ENCODE measurements around the gene NRXN3.

The NRXN3 gene

DNA sequence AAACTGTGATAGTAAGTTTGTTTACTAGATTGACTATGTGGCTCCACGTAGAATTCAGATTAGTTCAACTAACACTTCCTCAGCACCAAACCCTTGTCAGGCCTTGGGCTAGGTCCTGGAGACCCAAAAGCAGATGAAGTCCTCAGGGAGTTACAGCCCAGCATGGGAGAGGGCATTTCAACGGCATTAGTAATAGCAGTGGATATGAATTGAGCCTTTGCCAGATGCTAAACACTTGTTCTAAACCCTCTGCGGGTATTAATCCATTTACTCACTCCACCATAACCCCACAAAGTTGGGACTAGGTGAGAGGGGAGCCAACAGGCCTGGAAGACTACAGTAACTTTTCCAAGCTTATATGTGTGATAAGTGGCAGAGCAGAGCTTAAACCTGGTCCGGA is 1326.5 kb downstream of the NRXN3 start:
- no peak for DNase-seq (ENCODE audit: low read depth in 1 of 2, low spot score in 1 of 2)

DNA sequence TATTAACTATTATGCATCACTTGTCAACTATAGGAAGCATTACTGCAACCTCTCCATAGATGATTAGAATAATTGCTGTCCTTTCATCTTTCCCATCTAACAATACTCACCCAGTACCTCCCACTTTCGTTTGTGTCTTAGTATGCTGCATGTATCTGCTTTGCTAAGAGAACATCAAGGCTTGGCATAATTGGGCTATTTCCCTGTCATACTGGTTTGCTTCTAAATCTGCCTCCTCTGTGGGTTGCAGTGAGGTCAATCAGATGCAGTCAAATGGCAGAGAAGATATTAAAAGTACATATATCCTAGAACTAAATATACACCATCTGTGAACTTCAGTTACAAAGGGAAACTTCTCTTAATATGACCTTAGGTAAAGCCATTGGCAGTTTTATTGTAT is 1330.3 kb downstream of the NRXN3 start:
- no peak for DNase-seq (ENCODE audit: low read depth in 1 of 2, low spot score in 1 of 2)

DNA sequence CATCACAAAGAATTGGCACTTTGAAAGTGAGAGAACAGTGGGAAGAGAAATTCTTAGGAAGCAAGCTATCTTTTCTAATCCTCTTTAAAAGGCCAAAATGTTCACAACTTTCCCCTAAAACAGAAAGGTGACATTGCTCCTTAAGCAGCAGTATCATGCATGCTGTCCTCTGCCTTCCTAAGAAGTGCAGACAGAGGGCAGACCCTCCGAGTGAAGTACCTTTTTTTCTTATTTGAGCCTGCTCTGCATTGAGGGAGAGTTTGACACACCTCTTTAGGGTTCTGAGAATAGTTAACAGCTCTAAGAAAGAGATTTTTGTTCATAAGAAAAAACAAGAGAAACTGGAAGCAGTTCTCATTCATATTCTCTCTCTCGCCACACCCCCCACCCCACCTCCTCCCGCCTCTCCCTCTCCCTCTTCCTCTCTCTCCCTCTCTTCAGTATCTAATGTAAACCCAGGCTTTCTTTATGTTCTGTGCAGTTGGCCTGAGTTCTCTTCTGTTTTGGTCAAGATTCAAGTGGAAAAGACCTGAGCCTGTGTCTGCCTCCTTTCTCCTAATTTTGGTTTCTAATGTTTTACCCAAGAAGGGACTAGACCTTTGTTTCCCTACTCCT is 1332.1 kb downstream of the NRXN3 start:
- no peak for DNase-seq (ENCODE audit: low read depth in 1 of 2, low spot score in 1 of 2)

DNA sequence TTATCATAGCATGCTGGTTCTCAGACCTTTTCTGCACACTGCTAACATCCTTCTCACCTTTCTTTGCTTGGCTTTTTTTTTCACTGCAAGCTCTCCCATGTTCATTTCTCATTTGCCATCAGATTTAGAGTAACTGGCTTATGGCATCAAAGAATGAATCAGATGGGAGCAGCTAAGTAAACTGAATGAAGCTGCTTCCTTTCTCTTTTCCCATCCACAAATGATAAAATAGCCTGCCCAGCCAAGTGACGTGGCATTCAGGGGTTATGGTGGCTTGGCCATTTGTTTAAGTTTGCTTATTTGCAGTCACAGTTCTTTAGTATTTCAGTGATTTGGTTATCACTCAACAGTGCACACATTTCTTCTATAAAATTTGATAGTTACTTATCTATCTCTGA is 1332.6 kb downstream of the NRXN3 start:
- DNase-seq (ENCODE audit: low read depth in 1 of 2, low spot score in 1 of 2), result no peak

DNA sequence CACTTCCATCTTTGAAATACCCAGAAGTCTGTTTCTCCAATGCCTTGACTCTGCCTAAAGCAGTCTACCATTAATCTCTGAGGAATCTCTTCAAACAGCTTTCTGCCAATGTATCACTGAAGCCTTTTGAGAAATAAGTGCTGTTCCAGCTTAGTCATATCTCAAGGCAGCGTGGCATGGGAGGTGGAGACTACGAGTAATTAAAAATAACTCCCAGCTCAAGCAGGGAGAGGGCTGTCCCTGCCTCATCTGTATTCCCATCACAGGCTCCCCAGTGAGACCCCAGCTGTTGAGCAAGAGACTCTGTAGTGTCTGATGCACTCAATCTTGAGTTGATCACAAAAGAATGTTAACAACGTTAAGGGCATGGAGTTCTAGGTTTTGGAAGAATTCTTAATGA is 1340.5 kb downstream of the NRXN3 start:
- no peak for DNase-seq (ENCODE audit: low read depth in 1 of 2, low spot score in 1 of 2)

DNA sequence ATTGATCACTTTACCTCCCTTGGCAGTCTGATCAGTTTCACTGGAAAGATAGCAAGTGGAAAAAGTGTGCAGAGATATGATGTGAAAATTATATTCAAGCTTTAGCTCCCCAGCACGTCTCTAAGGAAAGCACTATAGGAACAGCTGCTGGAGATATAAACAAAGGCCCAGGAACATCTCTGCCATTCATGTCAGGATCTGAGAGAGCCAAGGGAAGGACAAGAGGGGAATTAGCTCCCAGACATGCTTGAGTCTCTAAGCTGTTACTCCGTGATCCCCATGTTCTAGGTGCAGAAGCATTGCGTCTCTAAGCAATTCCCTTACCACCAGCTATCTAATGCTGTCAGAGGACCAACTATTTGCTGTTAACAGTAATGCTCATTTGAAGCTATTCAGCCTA is 1341.0 kb downstream of the NRXN3 start:
- no peak for DNase-seq (ENCODE audit: low read depth in 1 of 2, low spot score in 1 of 2)

DNA sequence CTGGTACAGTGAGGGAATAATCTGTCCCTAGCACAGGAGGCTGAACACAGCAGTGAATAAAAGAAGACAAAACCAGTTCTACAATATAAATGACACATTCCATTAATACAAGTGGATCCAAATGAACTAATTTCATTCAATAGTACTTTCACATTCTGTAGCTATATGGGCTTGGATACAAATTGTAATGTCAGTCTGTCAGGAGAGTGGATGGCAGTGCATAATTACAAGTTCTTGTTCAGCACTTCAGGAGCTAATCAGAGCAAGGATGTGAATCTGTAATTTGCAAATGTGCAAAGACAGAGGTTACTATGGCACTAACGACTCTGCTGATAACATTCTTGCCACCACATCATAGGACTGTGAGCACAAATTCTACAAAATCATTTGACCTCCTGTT is 1343.3 kb downstream of the NRXN3 start:
- DNase-seq (ENCODE audit: low read depth in 1 of 2, low spot score in 1 of 2), result no peak

DNA sequence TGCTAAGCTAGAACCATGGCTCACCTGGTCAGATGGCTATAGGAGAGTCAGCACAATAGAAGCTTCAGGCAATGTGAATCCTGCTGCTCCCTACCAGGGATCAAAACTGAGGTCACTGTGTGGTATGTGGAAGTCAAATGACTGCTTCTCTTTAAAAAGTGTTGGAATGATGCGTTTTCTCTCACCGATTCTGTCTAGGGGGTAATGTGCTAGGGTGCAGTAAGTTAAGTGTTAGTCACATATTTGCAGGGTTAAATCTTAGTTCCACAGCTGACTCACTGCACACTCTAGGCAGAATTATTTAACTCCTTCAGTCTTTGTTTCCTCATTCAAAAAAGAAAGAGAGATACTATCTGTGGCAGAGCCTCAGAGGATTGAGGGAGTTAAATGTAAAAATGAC is 1344.5 kb downstream of the NRXN3 start:
- no peak for DNase-seq (ENCODE audit: low read depth in 1 of 2, low spot score in 1 of 2)

DNA sequence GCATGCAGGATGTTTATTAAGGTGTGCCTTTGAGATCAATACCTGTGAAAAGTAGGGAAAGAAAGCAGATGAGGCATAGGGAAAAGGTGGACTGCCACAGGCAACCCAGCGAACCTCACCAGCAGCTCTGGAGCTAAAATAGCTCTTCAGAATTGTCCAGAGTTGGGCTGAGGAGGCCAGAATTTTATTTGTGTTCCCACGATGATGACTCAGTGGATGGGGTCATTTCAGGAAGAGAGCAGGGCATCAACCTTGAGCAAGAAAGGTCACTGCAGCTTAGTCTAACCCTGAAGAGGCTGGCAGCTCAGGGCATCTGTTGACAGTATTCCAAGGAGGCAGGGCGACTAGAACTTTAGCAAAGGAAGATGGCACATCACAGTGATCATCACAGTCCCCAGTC is 1345.0 kb downstream of the NRXN3 start:
- no peak for DNase-seq (ENCODE audit: low read depth in 1 of 2, low spot score in 1 of 2)

DNA sequence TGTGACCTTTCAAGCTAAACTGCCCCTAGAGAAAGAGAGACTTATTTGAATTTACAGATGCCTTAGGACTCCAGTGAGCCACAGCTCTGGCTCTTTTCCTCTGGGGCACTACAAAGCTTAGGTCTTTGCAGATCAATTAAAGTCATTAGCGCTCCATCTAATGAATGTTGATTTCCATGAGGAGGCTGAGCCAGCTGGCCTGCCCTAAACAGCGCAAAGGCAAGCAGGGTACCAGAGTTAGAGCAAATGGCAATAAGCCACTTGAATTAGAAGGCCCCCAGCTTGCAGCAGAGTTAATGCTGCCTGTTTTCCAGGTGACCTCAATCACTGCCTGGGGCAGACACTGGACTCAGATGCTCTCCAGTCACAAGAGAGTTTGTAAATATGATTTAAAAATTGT is 1345.8 kb downstream of the NRXN3 start:
- DNase-seq (ENCODE audit: low read depth in 1 of 2, low spot score in 1 of 2), result no peak

DNA sequence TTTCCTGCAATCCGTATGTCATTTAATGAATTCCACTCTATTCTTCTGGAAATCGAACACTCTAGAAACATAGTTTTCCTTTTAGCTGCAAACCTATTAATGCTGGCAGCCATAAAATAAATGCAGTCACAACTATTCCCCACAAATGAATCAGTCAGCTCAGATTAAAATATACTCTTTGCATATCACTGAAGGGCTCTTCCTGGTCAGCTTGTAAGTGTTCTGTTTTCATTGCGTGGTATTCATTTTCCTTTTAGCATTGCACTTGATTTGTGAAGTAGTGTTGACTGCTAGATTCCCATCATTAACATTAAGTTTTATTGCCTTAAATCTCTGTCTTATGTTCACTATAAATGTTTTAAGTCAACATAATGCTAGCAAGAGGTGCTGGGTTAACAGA is 1355.2 kb downstream of the NRXN3 start:
- DNase-seq (ENCODE audit: low read depth in 1 of 2, low spot score in 1 of 2), result no peak

DNA sequence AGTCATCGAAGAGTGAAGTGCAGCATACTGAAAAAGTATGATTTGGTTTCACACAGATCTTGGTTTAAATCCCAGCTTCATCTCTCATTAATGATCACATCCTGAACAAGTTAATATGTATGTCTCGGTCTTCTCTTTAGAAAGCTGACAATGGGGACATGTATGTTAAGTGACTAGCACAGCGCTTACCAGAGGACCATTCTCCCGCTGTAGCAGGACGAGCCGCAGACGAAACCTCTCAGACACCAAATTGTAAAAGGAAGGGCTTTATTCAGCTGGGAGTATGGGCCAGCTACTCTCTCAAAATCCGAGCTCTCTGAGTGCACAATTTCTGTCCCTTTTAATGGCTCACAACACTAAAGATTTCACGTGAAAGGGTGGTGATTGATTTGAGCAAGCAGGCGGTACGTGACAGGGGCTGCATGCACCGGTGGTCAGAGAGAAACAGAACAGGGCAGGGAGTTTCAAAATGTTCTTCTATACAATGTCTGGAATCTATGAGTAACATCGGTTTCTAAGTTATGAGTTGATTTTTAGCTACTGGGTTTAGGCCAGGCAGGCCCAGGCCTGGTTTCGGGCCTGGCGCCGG is 1358.7 kb downstream of the NRXN3 start:
- DNase-seq (ENCODE audit: low read depth in 1 of 2, low spot score in 1 of 2), result no peak

DNA sequence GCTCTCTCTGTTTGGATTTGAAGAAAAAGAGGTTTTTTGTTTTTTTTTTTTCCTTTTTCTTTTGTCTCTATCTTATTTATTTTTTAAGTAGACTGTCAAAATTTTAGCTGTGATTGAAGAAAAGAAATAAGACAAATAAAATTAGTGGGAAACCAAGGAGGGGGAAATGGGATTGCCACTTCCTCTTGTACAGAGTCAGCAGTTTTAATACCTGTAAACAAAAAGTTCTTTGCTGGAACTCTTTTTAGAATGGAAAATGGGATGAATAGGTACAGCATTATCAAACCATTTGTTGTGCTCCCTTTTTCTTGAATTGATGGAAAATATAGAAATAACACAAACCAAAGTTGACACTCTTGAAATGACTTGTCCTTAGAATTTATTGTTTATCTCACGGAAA is 1360.4 kb downstream of the NRXN3 start:
- DNase-seq (ENCODE audit: low read depth in 1 of 2, low spot score in 1 of 2), result no peak

DNA sequence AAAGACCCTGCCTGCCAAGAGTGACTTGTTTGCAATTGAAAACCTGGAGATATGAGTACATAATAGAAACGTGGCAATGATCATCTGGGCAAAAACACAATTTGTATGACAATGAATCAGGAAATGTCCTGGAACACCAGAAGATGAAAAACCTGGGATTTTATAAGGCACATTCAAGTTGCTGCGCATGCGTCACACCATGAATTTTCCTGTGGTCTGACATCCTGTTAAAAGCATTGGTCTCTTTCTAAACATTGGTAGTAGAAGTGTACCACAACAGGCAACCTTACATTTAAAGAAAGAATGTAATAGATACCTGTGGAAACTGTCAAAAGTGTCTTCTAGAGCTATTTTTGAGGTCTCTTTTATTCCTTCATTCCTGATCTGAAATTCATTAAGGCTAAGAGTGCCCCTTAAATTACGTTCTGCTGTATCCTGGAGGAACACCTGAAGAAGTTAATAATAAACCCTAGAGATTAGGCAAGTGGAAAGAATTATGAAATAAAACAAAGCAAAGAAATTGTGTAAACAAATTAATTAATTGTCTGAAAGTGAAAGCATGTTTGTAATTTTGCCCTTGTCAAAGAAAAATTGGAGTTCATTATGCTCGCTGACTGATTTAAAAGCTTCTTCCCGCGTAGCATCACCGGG is 1364.7 kb downstream of the NRXN3 start:
- no peak for DNase-seq (ENCODE audit: low read depth in 1 of 2, low spot score in 1 of 2)

DNA sequence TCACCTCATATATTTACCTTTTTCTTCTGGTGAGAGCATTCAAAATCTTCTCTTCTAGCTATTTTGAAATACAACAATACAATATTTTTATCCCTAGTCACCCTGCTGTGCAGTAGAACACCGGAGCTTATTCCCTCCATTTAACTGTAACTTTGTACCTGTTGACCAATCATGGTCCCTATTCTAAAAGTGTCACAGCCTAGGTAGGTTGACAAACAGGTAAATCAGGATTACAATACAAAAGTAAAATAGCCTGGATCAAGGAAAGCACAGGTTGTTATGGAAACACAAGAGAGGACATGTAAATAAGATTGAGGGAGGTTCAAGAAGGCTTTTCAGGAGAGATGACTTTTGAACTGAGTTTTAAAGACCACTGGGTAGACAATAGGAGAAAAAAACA is 1370.2 kb downstream of the NRXN3 start:
- no peak for DNase-seq (ENCODE audit: low read depth in 1 of 2, low spot score in 1 of 2)

DNA sequence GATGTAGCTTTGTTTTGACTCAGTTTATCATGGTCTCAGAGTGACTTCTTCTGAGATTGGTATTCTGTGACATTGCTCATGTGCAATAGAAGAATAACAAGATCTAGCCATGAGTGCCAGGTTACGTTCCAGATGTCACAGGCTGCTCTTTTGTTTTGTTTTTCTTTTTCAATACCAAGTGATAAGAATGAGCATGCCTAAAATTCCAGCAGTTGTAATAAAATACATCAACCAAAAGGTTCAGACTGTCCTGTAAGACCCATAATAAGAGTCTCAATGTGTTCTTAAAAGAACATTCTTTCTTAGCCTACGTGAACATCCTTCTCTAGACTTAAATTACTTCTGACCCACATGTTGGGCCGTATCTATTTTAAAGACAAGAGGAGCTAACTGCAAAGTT is 1371.9 kb downstream of the NRXN3 start:
- DNase-seq (ENCODE audit: low read depth in 1 of 2, low spot score in 1 of 2), result no peak

DNA sequence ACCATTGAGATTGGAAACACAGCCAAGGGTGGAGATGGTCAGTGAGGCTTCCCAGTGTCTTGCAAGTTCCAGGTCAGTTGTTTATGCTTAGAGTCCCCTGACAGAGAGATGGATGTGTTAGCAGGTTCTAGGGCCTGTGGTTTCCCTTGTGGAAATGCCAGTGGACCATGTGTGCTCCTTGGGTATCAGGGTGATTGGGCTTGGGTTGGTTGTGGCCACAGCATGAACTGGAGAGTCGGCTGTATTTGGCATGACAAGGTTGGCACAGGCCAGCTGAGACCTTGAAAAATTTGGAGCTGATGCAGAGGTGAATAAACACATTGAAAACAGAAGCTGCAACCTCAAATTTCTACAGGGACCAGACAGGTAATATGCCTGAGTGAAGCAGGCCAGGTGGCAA is 1373.2 kb downstream of the NRXN3 start:
- DNase-seq (ENCODE audit: low read depth in 1 of 2, low spot score in 1 of 2), result no peak

DNA sequence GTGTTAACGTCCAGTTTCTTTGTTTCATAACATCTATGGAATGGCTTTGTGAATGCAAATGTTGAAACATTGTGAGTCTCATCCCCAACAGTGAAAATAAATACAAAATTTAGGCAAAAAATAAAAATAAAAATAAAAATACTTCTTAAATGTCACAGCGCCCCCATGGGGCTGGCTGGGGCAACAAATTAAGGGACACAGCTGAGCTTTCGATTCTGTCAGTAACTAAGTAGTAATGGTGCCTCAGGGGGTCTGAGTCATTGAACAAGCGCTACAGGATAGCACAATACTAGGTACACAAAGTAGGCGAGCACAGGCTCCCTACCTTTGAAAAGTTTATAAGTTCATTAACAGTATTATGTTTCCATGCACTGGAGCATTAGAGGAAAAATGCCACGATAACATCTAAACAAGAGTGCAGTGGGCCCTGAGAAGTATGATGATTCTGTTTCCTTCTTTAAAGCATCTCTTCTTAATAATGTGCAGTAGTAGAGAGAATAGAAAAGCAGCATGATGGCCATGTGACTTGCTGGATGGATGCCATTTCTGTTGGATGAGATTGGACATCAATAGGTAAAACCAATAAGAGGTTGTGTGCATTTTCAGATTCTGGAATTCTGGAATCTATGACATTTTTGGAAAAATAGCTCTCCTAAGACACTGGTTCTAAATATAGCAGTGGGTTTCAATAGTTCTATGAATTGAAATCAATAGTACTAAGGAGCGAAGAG is 1374.0 kb downstream of the NRXN3 start:
- DNase-seq (ENCODE audit: low read depth in 1 of 2, low spot score in 1 of 2), result no peak

DNA sequence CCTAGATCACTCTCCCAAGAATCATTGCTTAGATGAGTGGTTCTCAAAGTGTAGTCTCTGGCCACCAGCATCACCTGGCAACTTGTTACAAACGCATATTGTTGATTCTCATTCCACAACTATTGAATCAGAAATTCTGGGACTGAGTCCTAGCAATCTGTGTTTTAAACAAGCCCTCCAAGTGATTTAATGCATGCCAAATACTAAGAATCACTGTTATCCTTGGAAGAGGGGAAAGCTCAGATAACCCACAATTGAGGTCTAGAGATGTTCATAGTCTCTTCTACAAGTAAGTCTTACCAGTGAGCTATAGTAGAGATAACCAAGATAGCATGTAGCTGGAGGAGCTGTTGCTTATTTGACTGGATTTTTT is 1374.5 kb downstream of the NRXN3 start:
- DNase-seq (ENCODE audit: low read depth in 1 of 2, low spot score in 1 of 2), result no peak

DNA sequence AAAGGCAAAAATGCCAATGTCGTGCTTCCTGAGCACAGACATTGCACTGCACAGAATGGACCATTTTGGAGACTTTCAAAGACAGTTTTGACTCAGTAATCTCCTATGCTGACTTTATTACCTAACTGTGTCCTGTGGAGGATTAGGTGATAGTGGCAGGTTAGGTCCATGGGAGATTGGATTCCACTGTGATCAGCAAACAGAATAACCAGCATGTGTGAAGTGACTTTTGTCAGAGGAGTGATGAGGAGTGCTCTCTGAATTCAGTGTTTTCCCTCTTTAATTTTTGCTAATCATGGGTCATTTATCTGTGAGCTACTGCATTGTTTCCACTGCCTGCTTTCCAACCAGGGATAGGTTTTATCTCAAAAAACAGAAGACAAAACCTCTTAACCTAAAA is 1378.7 kb downstream of the NRXN3 start:
- no peak for DNase-seq (ENCODE audit: low read depth in 1 of 2, low spot score in 1 of 2)

DNA sequence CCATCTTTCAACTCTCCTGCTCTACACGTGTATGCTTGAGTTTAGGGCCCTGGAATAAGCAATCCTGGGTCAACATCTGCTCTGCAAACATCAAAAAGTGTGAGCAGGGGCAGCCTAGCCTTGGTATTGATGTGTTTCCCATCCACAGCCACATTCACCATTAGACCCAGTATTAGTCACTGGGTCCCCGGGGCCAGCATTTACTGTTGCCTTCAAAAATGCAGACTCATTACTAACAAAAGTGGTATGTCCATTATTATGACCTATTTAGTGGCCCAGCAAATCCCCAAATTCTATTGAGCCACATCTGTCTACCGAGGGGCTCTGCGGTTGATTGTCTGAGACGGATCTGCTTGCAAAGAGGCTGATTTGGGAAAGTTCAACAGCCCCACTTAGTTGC is 1379.3 kb downstream of the NRXN3 start:
- DNase-seq (ENCODE audit: low read depth in 1 of 2, low spot score in 1 of 2), result no peak

DNA sequence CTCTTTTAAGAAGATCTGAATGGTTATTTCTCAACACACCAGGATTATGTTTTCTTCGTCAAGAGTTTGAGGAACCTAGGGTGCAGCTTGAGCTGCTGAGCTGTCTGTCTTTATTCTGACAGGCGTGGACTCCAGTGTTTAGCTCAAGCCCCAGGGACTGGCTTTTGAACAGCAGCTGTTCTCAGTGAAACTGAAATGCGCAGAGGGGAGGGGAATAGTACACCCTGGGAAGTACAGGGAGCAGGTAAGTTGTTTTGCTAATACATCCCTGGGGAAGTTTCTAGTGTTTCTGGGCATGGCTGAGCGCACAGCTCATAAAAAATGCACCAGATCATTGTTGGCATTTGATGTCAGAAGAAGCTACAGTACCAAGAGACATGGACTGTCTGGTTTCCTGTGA is 1381.3 kb downstream of the NRXN3 start:
- DNase-seq (ENCODE audit: low read depth in 1 of 2, low spot score in 1 of 2), result no peak

All from activated CD4-positive, alpha-beta T cell treated with anti-CD3 and anti-CD28 coated beads, Interleukin-2, amount 50 U/mL, for 24 hours (primary cell).